Fibroblast of lung (primary cell): Measurements from ENCODE around the gene PKD1L1.

Source experiments
- EZH2 ChIP-seq: IDR thresholded peaks from 2 replicates; pipeline ENCODE4 v1.5.1; 2012; ENCODE audit warnings: low read length, control low read depth, mild to moderate bottlenecking; ENCODE audit errors: missing control alignments
- TF ChIP-seq, protein P1 (sequence below), 2 donors: IDR thresholded peaks in 1 of 2; conservative IDR thresholded peaks in 1 of 2; 1 replicate in 1 of 2; 2 replicates in 1 of 2; pipeline ENCODE4 v1.5.1; 2011 to 2012; ENCODE audit warnings: low read length in 2 of 2, control low read depth in 1 of 2, inconsistent platforms in 1 of 2, low read depth in 1 of 2, mild to moderate bottlenecking in 1 of 2

DNA sequence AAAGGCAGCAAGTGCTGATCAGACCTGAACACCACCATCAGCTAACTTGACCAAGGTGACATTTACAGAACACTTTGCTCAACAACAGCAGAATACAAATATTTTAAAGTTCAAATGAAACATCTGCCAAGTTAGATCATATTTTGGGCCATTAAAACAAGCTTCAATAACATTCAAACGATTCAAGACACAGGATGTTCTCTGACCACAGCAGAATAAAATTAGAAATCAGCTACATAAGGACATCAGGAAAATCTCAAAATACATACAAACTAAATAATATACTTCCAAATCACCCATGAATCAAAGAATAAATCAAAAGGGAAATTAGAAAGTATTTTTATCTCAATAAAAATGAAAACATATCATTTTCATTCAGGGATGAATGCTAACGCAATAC lies 173.0 kb downstream of the PKD1L1 start:
- TF ChIP-seq EZH2, result no peak
- TF ChIP-seq, protein P1, sequence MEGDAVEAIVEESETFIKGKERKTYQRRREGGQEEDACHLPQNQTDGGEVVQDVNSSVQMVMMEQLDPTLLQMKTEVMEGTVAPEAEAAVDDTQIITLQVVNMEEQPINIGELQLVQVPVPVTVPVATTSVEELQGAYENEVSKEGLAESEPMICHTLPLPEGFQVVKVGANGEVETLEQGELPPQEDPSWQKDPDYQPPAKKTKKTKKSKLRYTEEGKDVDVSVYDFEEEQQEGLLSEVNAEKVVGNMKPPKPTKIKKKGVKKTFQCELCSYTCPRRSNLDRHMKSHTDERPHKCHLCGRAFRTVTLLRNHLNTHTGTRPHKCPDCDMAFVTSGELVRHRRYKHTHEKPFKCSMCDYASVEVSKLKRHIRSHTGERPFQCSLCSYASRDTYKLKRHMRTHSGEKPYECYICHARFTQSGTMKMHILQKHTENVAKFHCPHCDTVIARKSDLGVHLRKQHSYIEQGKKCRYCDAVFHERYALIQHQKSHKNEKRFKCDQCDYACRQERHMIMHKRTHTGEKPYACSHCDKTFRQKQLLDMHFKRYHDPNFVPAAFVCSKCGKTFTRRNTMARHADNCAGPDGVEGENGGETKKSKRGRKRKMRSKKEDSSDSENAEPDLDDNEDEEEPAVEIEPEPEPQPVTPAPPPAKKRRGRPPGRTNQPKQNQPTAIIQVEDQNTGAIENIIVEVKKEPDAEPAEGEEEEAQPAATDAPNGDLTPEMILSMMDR (conservative IDR thresholded peaks at IDR 0.05 in 1 of 2, IDR thresholded peaks at IDR 0.05 in 1 of 2; ENCODE audit: low read depth in 1 of 2, low read length in 2 of 2), result no peak
